ENCODE measurements around the gene ANKRD9. TPM values are rescaled to one million over a fixed set of nuclear protein-coding genes. Genes with fewer than 3 reads are reported as not detected.

ANKRD9 gene
- total RNA-seq, 1 experiment from 2014 or later = 23.7 TPM

GRCh38 chr14:102539544-102540314 is 30.2 kb upstream of the ANKRD9 start:
- no peak for DNase-seq (ENCODE audit: low read depth, low spot score)
- intact Hi-C loops (cut with micrococcal nuclease; ENCODE audit: unreplicated experiment) (no loop called here), in situ Hi-C loops (cut with HindIII; ENCODE audit: low pct_unique_long_range_greater_than_20kb, low sequenced_read_pairs) (no loop called here)
- no peaks in the 10 kb centered on the region for H3K9me3 ChIP-seq (ENCODE audit: control insufficient read depth, insufficient read depth, low read depth, low read length)
- CTCF ChIA-PET = no interaction called here
- no TSS peak for BruUV-seq (replicated peaks)
- no peaks in the 10 kb centered on the region for H3K4me1 ChIP-seq (ENCODE audit: control insufficient read depth, insufficient read depth, low read length)
- POLR2A ChIA-PET = no interaction called here
- H3K27ac ChIP-seq (ENCODE audit: low read length) = no peak overlapping the region
- no peak for ATAC-seq
- TF ChIP-seq REST (IDR thresholded peaks at IDR 0.05; ENCODE audit: insufficient read depth in 1 of 2, low read depth in 2 of 2, low read length in 1 of 2) (no peak), SIN3A (IDR thresholded peaks at IDR 0.05; ENCODE audit: borderline replicate concordance, insufficient read depth, low read depth, low read length) (no peak), CTCF (IDR thresholded peaks at IDR 0.05) (no peak), TCF7L2 (IDR thresholded peaks at IDR 0.05; ENCODE audit: low read depth, low read length) (no peak), POLR2AphosphoS5 (IDR thresholded peaks at IDR 0.05; ENCODE audit: low read depth, low read length) (no peak)
- H3K36me3 ChIP-seq (ENCODE audit: control insufficient read depth, insufficient read depth, low read length) = no peaks in the 10 kb centered on the region
- no peaks in the 10 kb centered on the region for H3K27me3 ChIP-seq (ENCODE audit: control insufficient read depth, insufficient read depth, low read length)
- no peak overlapping the region for H3K4me3 ChIP-seq (ENCODE audit: low read depth in 2 of 2, low read length in 2 of 2)

- no peak for TF ChIP-seq SIN3A (IDR thresholded peaks at IDR 0.05; ENCODE audit: borderline replicate concordance, insufficient read depth, low read depth, low read length)
- TF ChIP-seq CTCF (IDR thresholded peaks at IDR 0.05) = no peak
- TF ChIP-seq POLR2AphosphoS5 (IDR thresholded peaks at IDR 0.05; ENCODE audit: low read depth, low read length) = no peak
- no peak for TF ChIP-seq TCF7L2 (IDR thresholded peaks at IDR 0.05; ENCODE audit: low read depth, low read length)
- TF ChIP-seq REST (IDR thresholded peaks at IDR 0.05; ENCODE audit: insufficient read depth in 1 of 2, low read depth in 2 of 2, low read length in 1 of 2) = no peak
- no peak overlapping the region for H3K27ac ChIP-seq (ENCODE audit: low read length)
- H3K4me1 ChIP-seq (ENCODE audit: control insufficient read depth, insufficient read depth, low read length) = no peaks in the 10 kb centered on the region
- intact Hi-C loops (cut with micrococcal nuclease; ENCODE audit: unreplicated experiment) = no loop called here
- no peaks in the 10 kb centered on the region for H3K9me3 ChIP-seq (ENCODE audit: control insufficient read depth, insufficient read depth, low read depth, low read length)
- in situ Hi-C loops (cut with HindIII; ENCODE audit: low pct_unique_long_range_greater_than_20kb, low sequenced_read_pairs) = no loop called here
- DNase-seq (ENCODE audit: low read depth, low spot score) (no peak), ATAC-seq (no peak)
- H3K4me3 ChIP-seq (ENCODE audit: low read depth in 2 of 2, low read length in 2 of 2) = no peak overlapping the region
- H3K27me3 ChIP-seq (ENCODE audit: control insufficient read depth, insufficient read depth, low read length) = no peaks in the 10 kb centered on the region
- BruUV-seq (replicated peaks) = no TSS peak
- ChIA-PET POLR2A (no interaction called here), CTCF (no interaction called here)
- H3K36me3 ChIP-seq (ENCODE audit: control insufficient read depth, insufficient read depth, low read length) = no peaks in the 10 kb centered on the region
These were observed 29.3 kb upstream of the ANKRD9 start for GRCh38 chr14:102538602-102539543.
